K562 (cell line): ENCODE measurements around the gene ZNF322. TPM values are rescaled to one million over a fixed set of nuclear protein-coding genes. Genes with fewer than 3 reads are reported as not detected.

Experiments
- ATAC-seq: fragments of 200-7000 bp; cut with Tn5 transposase; 3 replicates; pipeline ENCODE4 v1.9.1; 2020; ENCODE audit warnings: moderate library complexity
- BruUV-seq: library from RNA; stranded (reverse); fragments of 400-500 nt; replicated peaks from 2 replicates; lab custom pipeline; 2021; lab: Mats Ljungman, UMichigan
- CTCF ChIA-PET: fragments of 300-600 bp; formaldehyde crosslinking; extraction: SDS; loops from one replicate; lab custom pipeline; 2021; ENCODE audit warnings: low intra/inter-chr PET ratio; lab: Yijun Ruan, JAX
- POLR2A ChIA-PET: fragments of 300-600, 350-650 bp; sonication (Branson Sonifier 250); formaldehyde crosslinking; extraction: SDS; loops from one replicate; lab custom pipeline; 2021; ENCODE audit warnings: antibody characterized with exemption, inconsistent platforms; lab: Yijun Ruan, JAX
- DNase-seq, 4 experiments: peaks; one replicate each; pipeline versions ENCODE4 v3.0.0 to v3.0.0-alpha.2; 2011 to 2018; ENCODE audit warnings: low spot score in 3 of 4, mixed read lengths in 3 of 4; ENCODE audit errors: extremely low read depth in 1 of 4
- FAIRE-seq: peaks from 2 replicates; lab custom pipeline; 2011; peaks lifted over from hg19 to GRCh38; lab: Jason Lieb, UNC
- H2AFZ ChIP-seq: 2 replicates; pipeline ENCODE4 v1.6.0; 2011; ENCODE audit warnings: low read depth, low read length, control low read depth, inconsistent platforms
- H3K27ac ChIP-seq: fragments of 200-600 bp; 3 replicates; pipeline ENCODE4 v1.8.0; 2011; ENCODE audit warnings: low read depth, mild to moderate bottlenecking, control low read depth, inconsistent platforms, low read length, moderate library complexity, mixed read lengths; ENCODE audit errors: extremely low read depth
- H3K27me3 ChIP-seq, 2 experiments: fragments of 300-600 bp in 1 of 2; 2 replicates in 1 of 2; 3 replicates in 1 of 2; pipeline versions ENCODE4 v1.6.0 to v1.8.0; 2011; ENCODE audit warnings: inconsistent platforms in 2 of 2, low read length in 2 of 2, mild to moderate bottlenecking in 1 of 2, mixed read lengths in 1 of 2, moderate library complexity in 1 of 2; ENCODE audit not compliant: control insufficient read depth in 2 of 2, insufficient read depth in 2 of 2
- H3K36me3 ChIP-seq: fragments of 300-600 bp; 3 replicates; pipeline ENCODE4 v1.8.0; 2011; ENCODE audit warnings: mild to moderate bottlenecking, low read length, inconsistent platforms; ENCODE audit not compliant: control insufficient read depth, insufficient read depth
- H3K4me1 ChIP-seq, 2 experiments: fragments of 200-600 bp in 1 of 2; replicated peaks in 1 of 2; 2 replicates in 1 of 2; 3 replicates in 1 of 2; pipeline versions ENCODE4 v1.5.1 to v1.8.0; 2011; ENCODE audit warnings: inconsistent platforms in 2 of 2, low read length in 2 of 2, mild to moderate bottlenecking in 1 of 2, mixed read lengths in 1 of 2, moderate library complexity in 1 of 2; ENCODE audit not compliant: control insufficient read depth in 2 of 2, insufficient read depth in 2 of 2
- H3K4me2 ChIP-seq: 2 replicates; pipeline ENCODE4 v1.6.1; 2011; ENCODE audit warnings: low read length, control low read depth, inconsistent platforms, mixed read lengths; ENCODE audit not compliant: insufficient read depth
- H3K4me3 ChIP-seq: fragments of 200-600 bp; sonication (generic), shearing (Covaris generic); 2 replicates; pipeline ENCODE4 v1.5.1; 2016; ENCODE audit warnings: control low read depth, inconsistent platforms
- H3K79me2 ChIP-seq: fragments of 200-600 bp; 3 replicates; pipeline ENCODE4 v1.8.0; 2011; ENCODE audit warnings: low read length, inconsistent platforms; ENCODE audit not compliant: control insufficient read depth, insufficient read depth
- H3K9ac ChIP-seq, 2 experiments: 2 replicates each; pipeline versions ENCODE4 v1.6.0 to v1.6.1; 2011; ENCODE audit warnings: low read depth in 2 of 2, low read length in 2 of 2, control low read depth in 1 of 2, inconsistent platforms in 1 of 2, mild to moderate bottlenecking in 1 of 2, mixed read lengths in 1 of 2; ENCODE audit not compliant: insufficient read depth in 1 of 2
- H3K9me1 ChIP-seq: one replicate; pipeline ENCODE4 v1.6.0; 2011; ENCODE audit warnings: inconsistent platforms, mild to moderate bottlenecking, low read length, moderate library complexity; ENCODE audit not compliant: control insufficient read depth, insufficient read depth
- H3K9me3 ChIP-seq: replicated peaks from 2 replicates; pipeline ENCODE4 v1.5.1; 2011; ENCODE audit warnings: low read depth, low read length, inconsistent platforms; ENCODE audit not compliant: control insufficient read depth, insufficient read depth
- H4K20me1 ChIP-seq: replicated peaks from 2 replicates; pipeline ENCODE4 v1.6.1; 2011; ENCODE audit warnings: low read length, inconsistent platforms, mixed read lengths; ENCODE audit not compliant: control insufficient read depth, insufficient read depth
- AFF4 ChIP-seq: sonication (generic); formaldehyde crosslinking; IDR thresholded peaks from 2 replicates; pipeline ENCODE4 v1.8.0; 2023; ENCODE audit warnings: mild to moderate bottlenecking, missing genetic modification reagents
- ARID2 ChIP-seq: fragments of 450-650 bp; IDR thresholded peaks from 2 replicates; pipeline ENCODE4 v1.6.1; 2017; ENCODE audit warnings: antibody characterized with exemption, mild to moderate bottlenecking
- ARID4B ChIP-seq: sonication (generic); formaldehyde crosslinking; IDR thresholded peaks from 2 replicates; pipeline ENCODE4 v1.8.0; 2022; ENCODE audit warnings: mild to moderate bottlenecking, missing genetic modification reagents
- CGGBP1 ChIP-seq: fragments of 250-450 bp; sonication (Bioruptor Pico); IDR thresholded peaks from 2 replicates; pipeline ENCODE4 v1.9.0; 2021; ENCODE audit warnings: mild to moderate bottlenecking
- NR2C1 ChIP-seq, 2 experiments: fragments of 450-650 bp; IDR thresholded peaks; 2 replicates each; pipeline ENCODE4 v1.6.1; 2017; ENCODE audit warnings: mild to moderate bottlenecking in 2 of 2, antibody characterized with exemption in 1 of 2, inconsistent platforms in 1 of 2, missing compliant biosample characterization in 1 of 2, missing genetic modification characterization in 1 of 2
- SAP30 ChIP-seq: fragments of 200-600 bp; sonication (generic); IDR thresholded peaks from 2 replicates; pipeline ENCODE4 v1.6.1; 2012; ENCODE audit warnings: borderline replicate concordance, low read depth, mild to moderate bottlenecking, moderate library complexity, low read length, control low read depth, inconsistent platforms; ENCODE audit not compliant: insufficient read depth, poor library complexity, severe bottlenecking
- TEAD2 ChIP-seq: fragments of 450-650 bp; IDR thresholded peaks from 2 replicates; pipeline ENCODE4 v1.6.1; 2016; ENCODE audit warnings: missing genetic modification characterization, control low read depth, missing compliant biosample characterization
- THAP12 ChIP-seq: fragments of 250-450 bp; sonication (Bioruptor Pico); IDR thresholded peaks from 2 replicates; pipeline ENCODE4 v1.9.0; 2021; ENCODE audit warnings: mild to moderate bottlenecking, inconsistent platforms
- WGBS: fragments of 100-300 bp; shearing (Covaris generic); methylation state at CpG from one replicate; pipeline ENCODE4 v1.1.6; 2016; ENCODE audit warnings: low coverage, mixed read lengths; ENCODE audit not compliant: insufficient coverage; ENCODE audit errors: missing lambda C conversion rate; 5-methylcytosine and 5-hydroxymethylcytosine counted together
- in situ Hi-C: fragments of 300-500 bp; cut with MboI; formaldehyde crosslinking; loops from 4 replicates; pipeline ENCODE4 v1.15.0; 2018; ENCODE audit warnings: inconsistent platforms, mixed read lengths
- intact Hi-C: fragments of 100-400 bp; cut with micrococcal nuclease; formaldehyde crosslinking; loops from 2 replicates; pipeline ENCODE4 v1.14.2; 2022
- polyA plus RNA-seq, 8 experiments: library from polyadenylated mRNA; depleted of rRNA in 4 of 8; stranded (reverse) in 5 of 8; unstranded in 3 of 8; fragments of >200 nt; fragmentation: Nextera tagmentation in 2 of 8; fragmentation: Illumina TruSeq in 1 of 8; extraction: Ambion mirVana in 2 of 8; extraction: Trizol in 1 of 8; gene quantifications; 2 replicates each; pipeline versions ENCODE4 v1.2.1 to v1.2.3, GENCODE V29; 2011 to 2014; ENCODE audit warnings: inconsistent platforms in 1 of 8, missing spikeins in 1 of 8
- total RNA-seq, 7 experiments: library from RNA; depleted of rRNA in 6 of 7; stranded (reverse); fragments of >200 nt in 6 of 7; fragmentation: Illumina TruSeq in 2 of 7; extraction: Trizol in 2 of 7; gene quantifications; 2 replicates each; pipeline versions ENCODE4 v1.2.1 to v1.2.3, GENCODE V29; 2011 to 2021; ENCODE audit warnings: low replicate concordance in 1 of 7

The ZNF322 gene
- total and polyA plus RNA-seq, 9 of the 15 experiments (the other 6 are each of a cell fraction or from before 2014, with no cell fraction given) = 4.7 to 31.2 (median 18.7) TPM

- Histone ChIP-seq H4K20me1 (no peaks in the 10 kb centered on the region), H3K9ac (peak overlapping the region; percentile 86 to 94), H3K9me1 (no peaks in the 10 kb centered on the region), H3K4me3 (peak overlapping the region; percentile 91), H3K9me3 (no peaks in the 10 kb centered on the region), H3K27ac (peak overlapping the region; percentile 88), H3K27me3 (no peaks in the 10 kb centered on the region), H3K79me2 (peaks cover 22% of the 10 kb centered on the region), H3K4me1 (peaks cover 16 to 19% of the 10 kb centered on the region in 2 experiments; a peak in 4 of 5 replicates), H2AFZ (peak overlapping the region; percentile 92), H3K36me3 (peaks cover 27% of the 10 kb centered on the region), H3K4me2 (peak overlapping the region; percentile 79)
- WGBS = under 1% methylated on average over 39 of the region's 39 CpGs
- BruUV-seq = no TSS peak
- POLR2A ChIA-PET = interaction anchor here (0.5 to 7.6 kb wide), 34 partner anchors 13 to 731 kb away, joined by 3 to 141 read pairs (median 4); a partner anchor contains a TSS
- intact Hi-C loops = loop anchor here (1.0 to 5.0 kb wide), 7 partner anchors 18 to 528 kb away; no protein-coding TSS in a partner anchor
- peak; percentile 86 to 99 (median 88) for DNase-seq
- peak; percentile 86 for FAIRE-seq
- CTCF ChIA-PET = interaction anchor here (0.5 to 3.6 kb wide), 11 partner anchors 23 to 532 kb away, joined by 3 to 22 read pairs (median 4); no protein-coding TSS in a partner anchor
- in situ Hi-C loops = loop anchor here (10.0 kb wide), 1 partner anchor 531 kb away; no protein-coding TSS in a partner anchor
- ATAC-seq = peak; percentile 85
- peak; percentile 22 for TF ChIP-seq SAP30
- no peak for TF ChIP-seq NR2C1 (IDR thresholded peaks at IDR 0.05)
- no peak for TF ChIP-seq NR2C1 (tag; IDR thresholded peaks at IDR 0.05)
- TF ChIP-seq THAP12 (CRISPR knock-in tag) = no peak; the same call in 1 of the 2 replicates
- TF ChIP-seq TEAD2 (tag) = no peak
- TF ChIP-seq ARID2 = peak; percentile 75
- peak; percentile 79 for TF ChIP-seq AFF4 (CRISPR knock-in tag)
- no peak for TF ChIP-seq CGGBP1 (CRISPR knock-in tag)
- TF ChIP-seq ARID4B (CRISPR knock-in tag) = peak; percentile 69
Measured at GRCh38 chr6:26595669-26596269, 63.8 kb downstream of the ZNF322 start.
